Endodermal cell (in vitro differentiated cells): ENCODE measurements around the gene ZDHHC21. TPM values are rescaled to one million over a fixed set of nuclear protein-coding genes. Genes with fewer than 3 reads are reported as not detected.
A peak's percentile ranks its signal among the peaks of the same experiment; 100 is the strongest.
"Not testable (repeated sequence)": the region's sequence is repeated elsewhere in the genome, so short reads cannot be mapped to it uniquely, and the experiment has no call there.

Source experiments
- DNase-seq: peaks from one replicate; pipeline ENCODE4 v3.0.0-alpha.2; 2017
- H3K27ac ChIP-seq: 2 replicates; pipeline ENCODE4 v1.5.1; 2013; ENCODE audit warnings: mild to moderate bottlenecking, low read depth, low read length, moderate library complexity
- H3K27me3 ChIP-seq: 2 replicates; pipeline ENCODE4 v1.6.1; 2013; ENCODE audit warnings: mild to moderate bottlenecking, low read length, moderate library complexity; ENCODE audit not compliant: insufficient read depth, control insufficient read depth, poor library complexity, severe bottlenecking
- H3K36me3 ChIP-seq: 2 replicates; pipeline ENCODE4 v1.7.0; 2013; ENCODE audit warnings: mild to moderate bottlenecking, low read length, moderate library complexity; ENCODE audit not compliant: control insufficient read depth, insufficient read depth
- H3K4me1 ChIP-seq: one replicate; pipeline ENCODE4 v1.7.0; 2013; ENCODE audit warnings: low read length; ENCODE audit not compliant: control insufficient read depth, insufficient read depth
- H3K4me3 ChIP-seq: 2 replicates; pipeline ENCODE4 v1.5.1; 2013; ENCODE audit warnings: mild to moderate bottlenecking, low read length, moderate library complexity
- H3K9ac ChIP-seq: 2 replicates; pipeline ENCODE4 v1.6.1; 2013; ENCODE audit warnings: mild to moderate bottlenecking, low read length, moderate library complexity; ENCODE audit not compliant: poor library complexity, severe bottlenecking; ENCODE audit errors: extremely low read depth
- H3K9me3 ChIP-seq: 2 replicates; pipeline ENCODE4 v1.6.1; 2013; ENCODE audit warnings: mild to moderate bottlenecking, low read length, moderate library complexity; ENCODE audit not compliant: control insufficient read depth
- H3K27ac Mint-ChIP-seq: 2 replicates; pipeline ENCODE4 v1.8.0; 2020; ENCODE audit warnings: mixed read lengths
- H3K27me3 Mint-ChIP-seq: 2 replicates; pipeline ENCODE4 v1.8.0; 2021; ENCODE audit warnings: mild to moderate bottlenecking, mixed read lengths; ENCODE audit not compliant: insufficient read depth
- H3K36me3 Mint-ChIP-seq: 2 replicates; pipeline ENCODE4 v1.8.0; 2020; ENCODE audit warnings: low read depth, mixed read lengths
- H3K4me1 Mint-ChIP-seq: 2 replicates; pipeline ENCODE4 v1.8.0; 2020; ENCODE audit warnings: mixed read lengths
- H3K4me3 Mint-ChIP-seq: 2 replicates; pipeline ENCODE4 v1.8.0; 2020; ENCODE audit warnings: mild to moderate bottlenecking, moderate library complexity, mixed read lengths
- H3K9me3 Mint-ChIP-seq: 2 replicates; pipeline ENCODE4 v1.8.0; 2020; ENCODE audit warnings: mild to moderate bottlenecking, mixed read lengths
- WGBS, 2 experiments: methylation state at CpG; one replicate each; pipeline versions ENCODE4 v1.1.5 to v1.1.7; 2013; ENCODE audit warnings: missing lambda C conversion rate in 2 of 2, mixed read lengths in 1 of 2; ENCODE audit not compliant: insufficient coverage in 1 of 2, insufficient read length in 1 of 2; 5-methylcytosine and 5-hydroxymethylcytosine counted together
- total RNA-seq, 2 donors: library from RNA; stranded (reverse); fragmentation: NEBNext Ultra II Directional in 1 of 2; extraction: Animal tissue kit (Norgen Biotek cat#: 25700) in 1 of 2; gene quantifications; 2 replicates in 1 of 2; 3 replicates in 1 of 2; pipeline ENCODE4 v1.2.1, GENCODE V29; 2021
- TF ChIP-seq, protein P1 (sequence below): fragments of 200-600 bp; sonication (generic); conservative IDR thresholded peaks from 2 replicates; pipeline ENCODE4 v1.5.0; 2021; ENCODE audit warnings: antibody characterized with exemption, mild to moderate bottlenecking

ZDHHC21 gene
- total RNA-seq, 2 donors from 2014 or later: 17.1 to 18.6 TPM

DNA sequence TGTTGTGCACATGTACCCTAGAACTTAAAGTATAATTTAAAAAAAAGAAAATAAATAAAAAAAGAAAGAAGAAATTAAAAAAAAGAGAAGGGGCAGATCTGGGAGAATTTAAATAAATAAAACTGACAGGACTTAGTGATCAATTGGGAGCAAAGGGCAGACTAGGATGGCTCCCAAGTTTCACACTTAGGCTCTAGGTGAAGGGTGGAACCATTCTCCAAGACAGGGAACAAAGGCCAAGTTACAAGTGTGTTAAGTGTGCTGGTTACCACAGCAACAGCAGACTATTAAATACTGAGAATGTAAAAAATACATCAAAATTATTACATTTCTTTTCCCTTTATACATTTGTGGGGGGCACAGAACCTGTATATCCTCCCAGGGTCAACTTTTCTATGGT is 7.1 kb downstream of the ZDHHC21 start:
- Mint-ChIP-seq H3K9me3 (peaks cover 8% of the 10 kb centered on the region), H3K27ac (no peak overlapping the region)
- TF ChIP-seq, protein P1, sequence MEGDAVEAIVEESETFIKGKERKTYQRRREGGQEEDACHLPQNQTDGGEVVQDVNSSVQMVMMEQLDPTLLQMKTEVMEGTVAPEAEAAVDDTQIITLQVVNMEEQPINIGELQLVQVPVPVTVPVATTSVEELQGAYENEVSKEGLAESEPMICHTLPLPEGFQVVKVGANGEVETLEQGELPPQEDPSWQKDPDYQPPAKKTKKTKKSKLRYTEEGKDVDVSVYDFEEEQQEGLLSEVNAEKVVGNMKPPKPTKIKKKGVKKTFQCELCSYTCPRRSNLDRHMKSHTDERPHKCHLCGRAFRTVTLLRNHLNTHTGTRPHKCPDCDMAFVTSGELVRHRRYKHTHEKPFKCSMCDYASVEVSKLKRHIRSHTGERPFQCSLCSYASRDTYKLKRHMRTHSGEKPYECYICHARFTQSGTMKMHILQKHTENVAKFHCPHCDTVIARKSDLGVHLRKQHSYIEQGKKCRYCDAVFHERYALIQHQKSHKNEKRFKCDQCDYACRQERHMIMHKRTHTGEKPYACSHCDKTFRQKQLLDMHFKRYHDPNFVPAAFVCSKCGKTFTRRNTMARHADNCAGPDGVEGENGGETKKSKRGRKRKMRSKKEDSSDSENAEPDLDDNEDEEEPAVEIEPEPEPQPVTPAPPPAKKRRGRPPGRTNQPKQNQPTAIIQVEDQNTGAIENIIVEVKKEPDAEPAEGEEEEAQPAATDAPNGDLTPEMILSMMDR: no peak

DNA sequence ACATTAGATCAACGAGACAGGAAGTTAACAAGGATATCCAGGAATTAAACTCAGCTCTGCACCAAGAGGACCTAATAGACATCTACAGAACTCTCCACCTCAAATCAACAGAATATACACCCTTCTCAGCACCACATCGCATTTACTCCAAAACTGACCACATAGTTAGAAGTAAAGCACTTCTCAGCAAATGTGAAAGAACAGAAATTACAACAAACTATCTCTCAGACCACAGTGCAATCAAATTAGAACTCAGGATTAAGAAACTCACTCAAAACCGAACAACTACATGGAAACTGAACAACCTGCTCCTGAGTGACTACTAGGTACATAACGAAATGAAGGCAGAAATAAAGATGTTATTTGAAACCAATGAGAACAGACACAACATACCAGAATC is 10.6 kb downstream of the ZDHHC21 start:
- not testable (repeated sequence) for H3K27ac ChIP-seq, H3K4me3 ChIP-seq, H3K4me3 Mint-ChIP-seq, H3K4me1 ChIP-seq, DNase-seq, H3K9ac ChIP-seq, H3K4me1 Mint-ChIP-seq, H3K27me3 ChIP-seq, H3K9me3 ChIP-seq, H3K9me3 Mint-ChIP-seq, H3K27me3 Mint-ChIP-seq
- 96 to 100% methylated on average over 1 to 4 of the region's 4 CpGs for WGBS, 2 experiments
- peaks cover 46% of the 10 kb centered on the region for H3K36me3 Mint-ChIP-seq
- H3K27ac Mint-ChIP-seq: peak overlapping the region; percentile 75
- H3K36me3 ChIP-seq: peaks cover 60% of the 10 kb centered on the region

More for the DNA sequence above, 7.1 kb downstream of the ZDHHC21 start:
- peaks cover 50% of the 10 kb centered on the region for H3K36me3 ChIP-seq
- Mint-ChIP-seq H3K4me1 (peaks cover 9% of the 10 kb centered on the region), H3K36me3 (peaks cover 66% of the 10 kb centered on the region), H3K4me3 (no peak overlapping the region), H3K27me3 (no peaks in the 10 kb centered on the region)
- H3K4me1 ChIP-seq: peaks cover 2% of the 10 kb centered on the region
- no peaks in the 10 kb centered on the region for H3K9me3 ChIP-seq
- no peak for DNase-seq
- no peak overlapping the region for H3K9ac ChIP-seq
- H3K27me3 ChIP-seq: no peaks in the 10 kb centered on the region
- H3K4me3 ChIP-seq: no peak overlapping the region
- H3K27ac ChIP-seq: no peak overlapping the region

DNA sequence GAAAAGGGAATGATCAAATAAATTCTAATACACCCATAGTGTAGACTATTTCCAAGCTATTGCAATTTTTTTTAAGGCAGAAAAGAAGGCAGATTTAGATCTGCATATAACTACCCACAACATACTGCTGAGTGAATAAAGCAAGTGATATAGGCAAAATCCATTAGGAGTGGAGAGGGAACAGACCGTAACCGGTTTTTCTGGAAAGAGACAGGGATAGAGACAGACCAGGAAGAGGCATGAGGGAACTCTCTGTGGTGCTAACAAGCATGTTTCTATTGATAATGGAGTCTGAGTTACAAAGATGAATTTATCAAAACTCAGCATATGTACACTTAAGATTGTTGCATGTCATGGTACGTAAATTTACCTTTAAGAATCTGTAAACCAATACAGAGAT is 14.5 kb downstream of the ZDHHC21 start:
- 97 to 100% methylated on average over 2 of the region's 3 CpGs for WGBS, 2 experiments
- no peaks in the 10 kb centered on the region for H3K27me3 Mint-ChIP-seq
- Histone ChIP-seq H3K27ac (no peak overlapping the region), H3K36me3 (peaks cover 71% of the 10 kb centered on the region), H3K4me1 (no peaks in the 10 kb centered on the region), H3K4me3 (no peak overlapping the region), H3K9me3 (no peaks in the 10 kb centered on the region), H3K27me3 (no peaks in the 10 kb centered on the region), H3K9ac (no peak overlapping the region)
- H3K27ac Mint-ChIP-seq: no peak overlapping the region
- no peak for DNase-seq
- H3K4me1 Mint-ChIP-seq: peaks cover 4% of the 10 kb centered on the region
- H3K4me3 Mint-ChIP-seq: no peak overlapping the region
- peaks cover 25% of the 10 kb centered on the region for H3K36me3 Mint-ChIP-seq
- TF ChIP-seq, protein P1: no peak
- no peaks in the 10 kb centered on the region for H3K9me3 Mint-ChIP-seq

DNA sequence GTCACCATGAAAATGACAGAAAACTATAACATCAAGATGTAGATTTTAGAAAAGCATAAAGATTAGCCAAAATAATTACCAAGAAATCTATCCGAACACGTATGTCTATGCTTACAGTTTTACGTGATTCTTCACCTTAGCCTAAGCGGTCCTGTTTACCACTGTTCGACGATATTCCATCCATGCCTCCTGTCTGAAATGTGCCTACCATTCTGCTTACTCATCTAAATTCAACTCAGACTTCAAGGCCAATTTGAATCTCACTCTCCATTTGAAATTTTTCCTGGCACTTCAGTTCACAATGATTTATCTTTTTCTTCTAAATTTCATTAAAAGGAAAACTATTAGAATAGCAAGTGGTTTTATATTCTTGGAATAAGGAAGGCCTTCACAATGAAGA is 15.4 kb downstream of the ZDHHC21 start:
- Histone ChIP-seq H3K27ac (no peak overlapping the region), H3K4me3 (no peak overlapping the region), H3K4me1 (no peaks in the 10 kb centered on the region), H3K27me3 (no peaks in the 10 kb centered on the region), H3K9ac (no peak overlapping the region), H3K9me3 (no peaks in the 10 kb centered on the region), H3K36me3 (peaks cover 80% of the 10 kb centered on the region)
- WGBS, 2 experiments: 88 to 95% methylated on average over 6 of the region's 6 CpGs
- Mint-ChIP-seq H3K4me1 (peaks cover 4% of the 10 kb centered on the region), H3K27me3 (no peaks in the 10 kb centered on the region), H3K27ac (peak overlapping the region; percentile 1), H3K9me3 (no peaks in the 10 kb centered on the region), H3K36me3 (peaks cover 24% of the 10 kb centered on the region), H3K4me3 (no peak overlapping the region)
- TF ChIP-seq, protein P1: no peak
- no peak for DNase-seq
